GM19099 (cell line): ENCODE results near the gene TPX2.

ENCODE experiments used
- POLR2A ChIP-seq: IDR thresholded peaks from 3 replicates; pipeline ENCODE4 v1.6.1; 2011; ENCODE audit warnings: low read depth; ENCODE audit not compliant: insufficient read length; ENCODE audit errors: extremely low read depth

TPX2 gene

DNA sequence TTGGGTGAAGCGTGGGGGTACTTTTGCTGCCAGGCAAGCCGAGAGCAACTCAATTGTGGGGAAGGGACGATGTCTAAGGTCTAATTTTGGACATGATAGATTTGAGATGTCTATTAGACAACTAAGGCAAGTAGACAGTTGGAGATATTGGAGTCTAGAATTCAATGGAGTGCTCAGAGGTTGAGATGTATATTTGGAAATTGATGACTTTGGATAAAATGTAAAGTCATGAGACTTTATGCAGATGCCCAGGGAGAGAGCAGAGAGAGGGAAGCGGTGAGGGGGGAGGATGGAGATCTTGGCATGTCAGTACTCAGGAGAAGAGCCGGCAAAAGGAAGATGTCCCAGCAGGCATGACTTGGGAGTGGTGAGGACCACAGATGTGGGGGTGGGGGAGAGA, 87.0 kb downstream of the TPX2 start:
- TF ChIP-seq POLR2A = no peak

- no peak for TF ChIP-seq POLR2A
Observed at GRCh38 chr20:31827059-31827458, 88.0 kb downstream of the TPX2 start.

- TF ChIP-seq POLR2A = no peak
Observed at GRCh38 chr20:31829731-31830130, 90.6 kb downstream of the TPX2 start.

DNA sequence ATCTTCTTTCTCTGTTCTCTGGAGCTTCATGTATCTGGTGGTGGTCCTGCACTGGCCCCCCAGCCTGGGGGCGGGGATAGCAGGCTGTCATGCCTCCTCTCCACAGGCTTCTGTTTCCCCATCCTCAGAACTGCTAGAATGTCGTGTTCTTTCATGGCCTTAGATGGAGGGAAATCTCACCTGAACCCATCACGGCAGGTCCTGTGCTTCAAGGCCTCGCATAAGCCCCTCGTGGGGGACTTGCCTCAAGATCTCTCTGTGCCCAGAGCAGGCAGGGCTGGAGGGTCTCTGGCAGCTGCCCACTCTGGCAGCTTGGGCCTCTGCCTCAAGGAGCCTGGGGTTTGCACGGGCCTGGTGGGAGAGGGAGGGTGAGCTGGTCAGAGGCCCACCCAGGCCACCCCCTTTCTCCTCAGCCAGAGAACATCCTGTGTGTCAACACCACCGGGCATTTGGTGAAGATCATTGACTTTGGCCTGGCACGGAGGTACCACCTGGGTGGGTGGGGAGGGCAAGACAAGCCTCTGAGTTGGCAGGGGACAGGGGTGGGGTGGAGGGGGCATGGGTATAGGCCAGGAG, 91.4 kb downstream of the TPX2 start:
- TF ChIP-seq POLR2A = no peak

DNA sequence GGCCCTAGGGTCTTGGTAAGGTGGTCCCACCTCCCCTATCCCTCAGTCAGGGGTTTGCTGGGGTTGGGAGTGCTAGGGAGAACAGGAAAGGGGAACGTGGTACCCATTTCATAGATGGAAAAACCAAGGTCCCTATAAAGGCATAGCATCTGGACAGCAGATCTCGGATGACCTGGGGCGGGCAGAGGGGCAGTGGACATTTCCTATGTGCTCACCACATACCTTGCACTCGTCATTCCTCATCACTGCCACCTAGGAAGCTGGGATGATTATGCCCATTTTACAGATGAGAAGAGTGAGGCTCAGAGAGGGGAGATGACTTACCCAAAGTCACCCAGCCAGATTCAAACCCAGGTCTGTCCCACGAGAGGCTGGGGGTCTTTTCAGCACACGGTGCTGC, 92.1 kb downstream of the TPX2 start:
- TF ChIP-seq POLR2A = no peak

GRCh38 chr20:31831771-31832306, 92.7 kb downstream of the TPX2 start:
- TF ChIP-seq POLR2A = no peak

- TF ChIP-seq POLR2A = no peak
Observed at GRCh38 chr20:31833130-31833930, 94.2 kb downstream of the TPX2 start.

DNA sequence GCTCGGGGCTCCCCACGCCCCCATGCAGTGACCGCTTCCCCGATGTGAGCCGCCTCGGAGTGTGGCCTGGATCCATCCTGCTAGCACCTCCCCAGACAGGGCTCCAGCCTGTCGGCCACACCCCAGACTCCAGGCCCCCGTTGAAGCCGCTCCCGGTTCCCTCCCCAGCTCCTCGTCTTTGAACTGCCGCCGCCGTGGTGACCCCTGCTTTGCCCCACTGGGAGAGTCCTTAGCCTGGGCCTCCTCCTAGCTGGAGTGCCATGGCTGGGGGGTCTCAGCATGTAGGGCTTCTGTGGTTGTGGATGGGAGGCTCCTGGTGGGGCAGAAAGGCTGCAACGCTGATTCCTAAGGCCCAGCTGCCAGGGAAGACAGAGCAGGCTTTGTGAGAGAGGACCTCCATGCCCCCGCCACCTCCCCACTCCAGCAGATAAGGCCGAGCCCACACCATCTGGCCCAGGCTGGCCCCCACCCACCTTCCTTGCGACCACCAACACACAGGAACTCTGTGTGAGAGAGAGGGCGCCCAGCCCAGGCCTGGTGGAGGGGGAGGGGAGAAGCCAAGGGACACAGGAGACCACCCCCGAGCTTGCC, 94.9 kb downstream of the TPX2 start:
- TF ChIP-seq POLR2A = no peak

DNA sequence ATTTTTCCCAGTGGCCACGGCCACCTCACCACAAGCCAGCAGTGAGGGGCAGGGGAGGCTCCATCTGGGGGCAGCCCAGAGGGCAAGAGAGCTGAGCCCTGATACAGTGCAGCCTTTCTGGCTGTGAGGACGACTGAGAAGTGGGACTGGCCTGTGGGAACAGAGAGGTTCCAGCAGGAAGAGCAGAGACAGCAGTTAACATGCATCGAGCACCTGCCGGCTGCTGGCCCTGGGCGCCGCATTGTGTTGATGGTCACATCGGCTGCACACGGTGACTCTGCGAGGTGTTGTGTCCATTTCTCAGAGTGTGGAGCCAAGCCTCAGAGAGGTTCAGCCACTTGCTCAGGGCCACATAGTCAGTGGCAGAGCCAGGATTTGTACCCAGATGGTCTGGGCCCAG, 96.5 kb downstream of the TPX2 start:
- no peak for TF ChIP-seq POLR2A

GRCh38 chr20:31835977-31836852, 97.1 kb downstream of the TPX2 start:
- no peak for TF ChIP-seq POLR2A

GRCh38 chr20:31836853-31837608, 97.9 kb downstream of the TPX2 start:
- TF ChIP-seq POLR2A = no peak

DNA sequence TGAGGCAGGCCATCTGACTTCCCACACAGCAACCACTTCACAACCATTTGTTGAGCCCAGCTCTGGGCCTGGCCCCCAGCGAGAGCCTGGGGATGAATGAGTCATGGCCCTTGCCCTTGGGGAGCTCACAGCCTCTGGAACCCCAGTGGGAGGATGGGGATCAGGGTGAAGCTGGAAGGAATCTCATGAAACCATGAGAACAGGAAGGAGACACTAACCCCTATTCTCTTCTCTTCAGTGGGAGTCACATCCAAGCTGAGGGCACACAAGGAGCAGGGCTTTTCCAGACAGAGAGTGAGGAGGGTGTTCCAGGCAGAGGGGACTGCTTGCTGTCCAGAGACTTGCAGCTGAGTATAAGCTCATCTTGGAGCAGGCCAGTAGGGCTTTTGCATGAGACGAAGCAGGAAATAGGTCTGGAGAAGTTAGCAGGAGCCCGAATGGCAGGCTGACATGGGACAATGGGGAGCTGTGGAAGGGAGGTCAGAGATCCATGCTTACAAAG, 98.9 kb downstream of the TPX2 start:
- TF ChIP-seq POLR2A = no peak

DNA sequence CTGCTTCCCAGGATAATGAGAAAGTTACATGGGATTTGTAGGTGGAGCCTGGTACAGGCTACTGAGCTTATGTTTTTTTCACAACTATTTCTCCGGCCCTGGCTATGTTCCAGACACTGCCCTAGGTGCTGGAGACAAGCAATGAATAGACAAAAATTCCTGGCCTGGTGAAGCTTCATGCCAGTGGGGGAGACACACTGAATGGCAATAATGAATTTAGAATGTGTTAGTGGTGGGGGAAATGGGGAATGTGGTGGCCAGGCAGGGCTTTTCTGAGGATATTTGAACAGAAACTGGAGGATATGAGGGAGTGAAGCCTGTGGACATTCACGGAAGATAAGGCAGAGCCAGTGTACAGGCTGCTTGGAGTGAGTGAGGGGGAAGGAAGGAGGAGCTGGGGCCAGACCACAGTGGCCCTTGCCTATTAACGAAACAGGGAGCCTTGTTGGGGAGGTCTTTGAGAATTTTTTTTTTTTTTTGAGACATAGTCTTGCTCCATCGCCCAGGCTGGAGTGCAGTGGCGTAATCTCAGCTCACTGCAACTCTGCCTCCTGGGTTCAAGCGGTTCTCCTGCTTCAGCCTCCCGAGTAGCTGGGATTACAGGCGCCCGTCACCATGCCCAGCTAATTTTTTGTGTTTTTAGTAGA, 99.7 kb downstream of the TPX2 start:
- TF ChIP-seq POLR2A = no peak

GRCh38 chr20:31839782-31840487, 100.8 kb downstream of the TPX2 start:
- TF ChIP-seq POLR2A = no peak
